ENCODE results near the gene RAB11FIP4.

DNA sequence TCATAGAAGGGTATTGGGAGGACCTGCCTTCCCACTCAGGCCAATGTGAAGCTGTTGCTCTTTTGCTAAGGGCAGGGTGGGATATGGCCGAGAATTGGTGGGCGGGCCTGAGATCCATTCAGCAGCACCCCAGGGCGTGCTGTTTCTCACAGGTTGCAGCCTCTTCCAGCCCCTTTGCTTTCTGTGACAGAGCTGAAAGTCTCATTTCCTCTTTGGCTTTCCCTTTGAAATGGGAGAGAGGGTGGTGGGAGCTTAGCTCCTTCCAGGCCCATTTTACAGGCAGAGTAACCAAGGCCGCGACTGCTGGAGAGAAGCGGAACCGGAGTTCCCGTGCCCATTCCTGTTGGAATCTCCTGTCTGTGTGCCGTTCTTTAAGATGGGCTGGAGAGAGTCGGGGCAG, 183.0 kb downstream of the RAB11FIP4 start:
- TF ChIP-seq CTCF (IDR thresholded peaks at IDR 0.05): no peak
- TF ChIP-seq, protein P1, sequence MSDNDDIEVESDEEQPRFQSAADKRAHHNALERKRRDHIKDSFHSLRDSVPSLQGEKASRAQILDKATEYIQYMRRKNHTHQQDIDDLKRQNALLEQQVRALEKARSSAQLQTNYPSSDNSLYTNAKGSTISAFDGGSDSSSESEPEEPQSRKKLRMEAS (CRISPR knock-in tag; IDR thresholded peaks at IDR 0.05): no peak
- TF ChIP-seq MXD4 (CRISPR knock-in tag; IDR thresholded peaks at IDR 0.05; ENCODE audit: borderline replicate concordance): no peak
- TF ChIP-seq ZNF138 (CRISPR knock-in tag; conservative IDR thresholded peaks at IDR 0.05): no peak
- TF ChIP-seq EMX1 (CRISPR knock-in tag; IDR thresholded peaks at IDR 0.05): no peak
- no peak for TF ChIP-seq NR3C1 (CRISPR knock-in tag; conservative IDR thresholded peaks at IDR 0.05; ENCODE audit: low read depth)
- TF ChIP-seq, protein P2, sequence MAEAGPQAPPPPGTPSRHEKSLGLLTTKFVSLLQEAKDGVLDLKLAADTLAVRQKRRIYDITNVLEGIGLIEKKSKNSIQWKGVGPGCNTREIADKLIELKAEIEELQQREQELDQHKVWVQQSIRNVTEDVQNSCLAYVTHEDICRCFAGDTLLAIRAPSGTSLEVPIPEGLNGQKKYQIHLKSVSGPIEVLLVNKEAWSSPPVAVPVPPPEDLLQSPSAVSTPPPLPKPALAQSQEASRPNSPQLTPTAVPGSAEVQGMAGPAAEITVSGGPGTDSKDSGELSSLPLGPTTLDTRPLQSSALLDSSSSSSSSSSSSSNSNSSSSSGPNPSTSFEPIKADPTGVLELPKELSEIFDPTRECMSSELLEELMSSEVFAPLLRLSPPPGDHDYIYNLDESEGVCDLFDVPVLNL (CRISPR knock-in tag; IDR thresholded peaks at IDR 0.05; ENCODE audit: borderline replicate concordance, low read depth): no peak
- no peak for TF ChIP-seq ZNF263 (CRISPR knock-in tag; IDR thresholded peaks at IDR 0.05; ENCODE audit: low read depth)
- TF ChIP-seq, protein P3, sequence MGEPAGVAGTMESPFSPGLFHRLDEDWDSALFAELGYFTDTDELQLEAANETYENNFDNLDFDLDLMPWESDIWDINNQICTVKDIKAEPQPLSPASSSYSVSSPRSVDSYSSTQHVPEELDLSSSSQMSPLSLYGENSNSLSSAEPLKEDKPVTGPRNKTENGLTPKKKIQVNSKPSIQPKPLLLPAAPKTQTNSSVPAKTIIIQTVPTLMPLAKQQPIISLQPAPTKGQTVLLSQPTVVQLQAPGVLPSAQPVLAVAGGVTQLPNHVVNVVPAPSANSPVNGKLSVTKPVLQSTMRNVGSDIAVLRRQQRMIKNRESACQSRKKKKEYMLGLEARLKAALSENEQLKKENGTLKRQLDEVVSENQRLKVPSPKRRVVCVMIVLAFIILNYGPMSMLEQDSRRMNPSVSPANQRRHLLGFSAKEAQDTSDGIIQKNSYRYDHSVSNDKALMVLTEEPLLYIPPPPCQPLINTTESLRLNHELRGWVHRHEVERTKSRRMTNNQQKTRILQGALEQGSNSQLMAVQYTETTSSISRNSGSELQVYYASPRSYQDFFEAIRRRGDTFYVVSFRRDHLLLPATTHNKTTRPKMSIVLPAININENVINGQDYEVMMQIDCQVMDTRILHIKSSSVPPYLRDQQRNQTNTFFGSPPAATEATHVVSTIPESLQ (CRISPR knock-in tag; IDR thresholded peaks at IDR 0.05): no peak
- no peak for TF ChIP-seq ETV6 (CRISPR knock-in tag; IDR thresholded peaks at IDR 0.05)
- no peak for TF ChIP-seq TEAD1 (CRISPR knock-in tag; IDR thresholded peaks at IDR 0.05)
- TF ChIP-seq, protein P4, sequence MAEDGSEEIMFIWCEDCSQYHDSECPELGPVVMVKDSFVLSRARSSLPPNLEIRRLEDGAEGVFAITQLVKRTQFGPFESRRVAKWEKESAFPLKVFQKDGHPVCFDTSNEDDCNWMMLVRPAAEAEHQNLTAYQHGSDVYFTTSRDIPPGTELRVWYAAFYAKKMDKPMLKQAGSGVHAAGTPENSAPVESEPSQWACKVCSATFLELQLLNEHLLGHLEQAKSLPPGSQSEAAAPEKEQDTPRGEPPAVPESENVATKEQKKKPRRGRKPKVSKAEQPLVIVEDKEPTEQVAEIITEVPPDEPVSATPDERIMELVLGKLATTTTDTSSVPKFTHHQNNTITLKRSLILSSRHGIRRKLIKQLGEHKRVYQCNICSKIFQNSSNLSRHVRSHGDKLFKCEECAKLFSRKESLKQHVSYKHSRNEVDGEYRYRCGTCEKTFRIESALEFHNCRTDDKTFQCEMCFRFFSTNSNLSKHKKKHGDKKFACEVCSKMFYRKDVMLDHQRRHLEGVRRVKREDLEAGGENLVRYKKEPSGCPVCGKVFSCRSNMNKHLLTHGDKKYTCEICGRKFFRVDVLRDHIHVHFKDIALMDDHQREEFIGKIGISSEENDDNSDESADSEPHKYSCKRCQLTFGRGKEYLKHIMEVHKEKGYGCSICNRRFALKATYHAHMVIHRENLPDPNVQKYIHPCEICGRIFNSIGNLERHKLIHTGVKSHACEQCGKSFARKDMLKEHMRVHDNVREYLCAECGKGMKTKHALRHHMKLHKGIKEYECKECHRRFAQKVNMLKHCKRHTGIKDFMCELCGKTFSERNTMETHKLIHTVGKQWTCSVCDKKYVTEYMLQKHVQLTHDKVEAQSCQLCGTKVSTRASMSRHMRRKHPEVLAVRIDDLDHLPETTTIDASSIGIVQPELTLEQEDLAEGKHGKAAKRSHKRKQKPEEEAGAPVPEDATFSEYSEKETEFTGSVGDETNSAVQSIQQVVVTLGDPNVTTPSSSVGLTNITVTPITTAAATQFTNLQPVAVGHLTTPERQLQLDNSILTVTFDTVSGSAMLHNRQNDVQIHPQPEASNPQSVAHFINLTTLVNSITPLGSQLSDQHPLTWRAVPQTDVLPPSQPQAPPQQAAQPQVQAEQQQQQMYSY (CRISPR knock-in tag; IDR thresholded peaks at IDR 0.05): no peak
- no peak for TF ChIP-seq USF1 (CRISPR knock-in tag; IDR thresholded peaks at IDR 0.05)

Measured in WTC11 (cell line).